Lower lobe of right lung (tissue), 2 donors: ENCODE results near the gene TMEM59. TPM values are rescaled to one million over a fixed set of nuclear protein-coding genes. Genes with fewer than 3 reads are reported as not detected.

Experiments
- ATAC-seq, 2 donors: fragments of 200-7000 bp; cut with Tn5 transposase; one replicate each; pipeline ENCODE4 v1.9.1; 2020 to 2022; ENCODE audit warnings: mild to moderate bottlenecking in 2 of 2, moderate library complexity in 2 of 2
- DNase-seq: peaks from one replicate; pipeline ENCODE4 v3.0.0-alpha.2; 2020
- H3K27ac ChIP-seq: fragments of 200-600 bp; one replicate; pipeline ENCODE4 v1.8.0; 2022
- H3K27me3 ChIP-seq: fragments of 200-600 bp; one replicate; pipeline ENCODE4 v1.8.0; 2022; ENCODE audit warnings: low read depth
- H3K36me3 ChIP-seq: fragments of 200-600 bp; one replicate; pipeline ENCODE4 v1.8.0; 2022; ENCODE audit warnings: mild to moderate bottlenecking
- H3K4me1 ChIP-seq: fragments of 200-600 bp; one replicate; pipeline ENCODE4 v1.8.0; 2022
- H3K4me3 ChIP-seq: fragments of 200-600 bp; one replicate; pipeline ENCODE4 v1.8.0; 2022; ENCODE audit warnings: mild to moderate bottlenecking
- H3K9me3 ChIP-seq: fragments of 200-600 bp; one replicate; pipeline ENCODE4 v1.8.0; 2022
- intact Hi-C: fragments of 100-400 bp; cut with DNase I; formaldehyde crosslinking; loops from one replicate; pipeline ENCODE4 v1.11.0; 2022
- total RNA-seq: library from RNA; stranded (reverse); fragmentation: NEBNext Ultra II Directional; extraction: Animal tissue kit (Norgen Biotek cat#: 25700); gene quantifications from one replicate; pipeline ENCODE4 v1.2.1, GENCODE V29; 2021
- TF ChIP-seq, protein P1 (sequence below): fragments of 200-600 bp; IDR thresholded peaks from one replicate; pipeline ENCODE4 v1.8.0; 2022; ENCODE audit warnings: antibody characterized with exemption, mild to moderate bottlenecking
- donor health status: DM: no; HTN: yes; CAD: no; lungs with severe emphysema.

The TMEM59 gene
- total RNA-seq, 1 donor from 2014 or later, result 475 TPM

DNA sequence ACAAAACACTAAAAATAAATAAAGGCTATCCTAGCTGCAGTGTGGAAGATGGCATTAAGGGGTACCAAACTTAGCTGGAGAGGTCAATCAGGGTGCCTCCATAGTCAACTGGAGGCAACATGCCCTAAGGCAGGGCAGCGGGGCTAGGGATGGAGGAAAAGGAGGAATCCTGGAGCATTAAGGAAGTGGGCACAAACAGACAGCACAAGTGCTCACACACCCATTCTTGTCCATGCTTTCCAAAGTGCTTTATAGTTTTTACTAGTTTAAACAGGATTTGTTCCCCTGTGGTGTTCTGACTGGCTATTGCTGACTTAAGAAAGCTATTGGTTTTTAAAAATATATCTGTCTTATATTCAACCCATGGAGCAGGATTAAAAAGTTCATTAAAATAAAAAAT, 33.8 kb upstream of the TMEM59 start:
- H3K36me3 ChIP-seq, result peaks cover 4% of the 10 kb centered on the region
- no peak overlapping the region for H3K4me3 ChIP-seq
- intact Hi-C loops, result no loop called here
- H3K9me3 ChIP-seq, result no peaks in the 10 kb centered on the region
- TF ChIP-seq, protein P1, sequence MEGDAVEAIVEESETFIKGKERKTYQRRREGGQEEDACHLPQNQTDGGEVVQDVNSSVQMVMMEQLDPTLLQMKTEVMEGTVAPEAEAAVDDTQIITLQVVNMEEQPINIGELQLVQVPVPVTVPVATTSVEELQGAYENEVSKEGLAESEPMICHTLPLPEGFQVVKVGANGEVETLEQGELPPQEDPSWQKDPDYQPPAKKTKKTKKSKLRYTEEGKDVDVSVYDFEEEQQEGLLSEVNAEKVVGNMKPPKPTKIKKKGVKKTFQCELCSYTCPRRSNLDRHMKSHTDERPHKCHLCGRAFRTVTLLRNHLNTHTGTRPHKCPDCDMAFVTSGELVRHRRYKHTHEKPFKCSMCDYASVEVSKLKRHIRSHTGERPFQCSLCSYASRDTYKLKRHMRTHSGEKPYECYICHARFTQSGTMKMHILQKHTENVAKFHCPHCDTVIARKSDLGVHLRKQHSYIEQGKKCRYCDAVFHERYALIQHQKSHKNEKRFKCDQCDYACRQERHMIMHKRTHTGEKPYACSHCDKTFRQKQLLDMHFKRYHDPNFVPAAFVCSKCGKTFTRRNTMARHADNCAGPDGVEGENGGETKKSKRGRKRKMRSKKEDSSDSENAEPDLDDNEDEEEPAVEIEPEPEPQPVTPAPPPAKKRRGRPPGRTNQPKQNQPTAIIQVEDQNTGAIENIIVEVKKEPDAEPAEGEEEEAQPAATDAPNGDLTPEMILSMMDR, result no peak
- H3K4me1 ChIP-seq, result no peaks in the 10 kb centered on the region
- H3K27ac ChIP-seq, result no peak overlapping the region
- DNase-seq (no peak), ATAC-seq (no peak)
- no peaks in the 10 kb centered on the region for H3K27me3 ChIP-seq

DNA sequence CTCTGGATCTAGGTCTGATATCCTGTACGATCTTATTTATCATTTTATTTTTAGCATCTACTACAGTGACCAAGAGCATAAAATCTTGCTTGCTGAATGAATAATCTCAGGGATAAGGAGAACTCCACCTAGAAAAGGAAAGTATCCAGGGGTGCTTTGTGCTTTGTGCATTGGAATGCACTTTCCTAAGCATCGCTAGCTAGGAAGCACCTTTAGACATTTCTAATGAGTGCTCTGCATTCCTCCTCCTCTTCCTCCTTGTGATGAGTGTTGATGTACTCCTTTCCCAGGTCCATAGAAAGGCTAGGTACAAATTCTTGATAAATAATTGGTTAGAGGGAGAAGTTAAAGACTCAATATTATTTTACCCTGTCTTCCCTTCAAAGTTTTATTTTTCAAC, 31.8 kb upstream of the TMEM59 start:
- Histone ChIP-seq H3K27ac (no peak overlapping the region), H3K4me1 (no peaks in the 10 kb centered on the region), H3K36me3 (peaks cover 2% of the 10 kb centered on the region), H3K27me3 (no peaks in the 10 kb centered on the region), H3K9me3 (no peaks in the 10 kb centered on the region), H3K4me3 (no peak overlapping the region)
- ATAC-seq (no peak), DNase-seq (no peak)
- TF ChIP-seq, protein P1, result no peak
- intact Hi-C loops, result no loop called here

GRCh38 chr1:54081306-54082270, 28.6 kb upstream of the TMEM59 start:
- Histone ChIP-seq H3K36me3 (no peaks in the 10 kb centered on the region), H3K9me3 (no peaks in the 10 kb centered on the region), H3K4me3 (no peak overlapping the region), H3K27ac (no peak overlapping the region), H3K4me1 (no peaks in the 10 kb centered on the region), H3K27me3 (no peaks in the 10 kb centered on the region)
- ATAC-seq (peak; percentile 98 to 99), DNase-seq (peak; percentile 85)
- TF ChIP-seq, protein P1, result peak; percentile 81
- intact Hi-C loops, result no loop called here

DNA sequence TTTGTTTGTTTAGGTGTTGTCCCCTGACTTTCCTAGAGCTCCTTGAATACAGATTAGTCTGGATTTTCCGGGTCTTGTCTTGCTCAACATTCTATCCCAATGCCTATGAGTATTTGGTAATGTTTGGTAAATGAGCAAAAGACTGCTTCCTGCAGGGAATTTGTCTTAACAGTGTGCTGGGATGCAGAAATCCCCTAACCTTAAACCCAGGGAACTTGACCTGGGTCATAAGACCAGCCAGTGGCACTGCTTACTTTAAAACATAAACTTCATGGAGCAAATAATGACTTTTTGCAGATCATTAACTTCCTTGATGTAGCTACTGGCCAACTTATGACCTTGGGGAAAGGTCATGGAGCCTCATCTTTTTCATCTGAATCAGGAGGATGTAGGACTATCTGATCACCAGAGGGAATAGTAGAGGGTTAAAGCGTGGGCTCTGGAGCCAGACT, 27.6 kb upstream of the TMEM59 start:
- no peaks in the 10 kb centered on the region for H3K4me1 ChIP-seq
- H3K4me3 ChIP-seq, result no peak overlapping the region
- TF ChIP-seq, protein P1, result no peak
- intact Hi-C loops, result no loop called here
- H3K27ac ChIP-seq, result no peak overlapping the region
- H3K9me3 ChIP-seq, result no peaks in the 10 kb centered on the region
- DNase-seq (no peak), ATAC-seq (peak in 1 of 2 donors; percentile 16)
- no peaks in the 10 kb centered on the region for H3K27me3 ChIP-seq
- no peaks in the 10 kb centered on the region for H3K36me3 ChIP-seq

DNA sequence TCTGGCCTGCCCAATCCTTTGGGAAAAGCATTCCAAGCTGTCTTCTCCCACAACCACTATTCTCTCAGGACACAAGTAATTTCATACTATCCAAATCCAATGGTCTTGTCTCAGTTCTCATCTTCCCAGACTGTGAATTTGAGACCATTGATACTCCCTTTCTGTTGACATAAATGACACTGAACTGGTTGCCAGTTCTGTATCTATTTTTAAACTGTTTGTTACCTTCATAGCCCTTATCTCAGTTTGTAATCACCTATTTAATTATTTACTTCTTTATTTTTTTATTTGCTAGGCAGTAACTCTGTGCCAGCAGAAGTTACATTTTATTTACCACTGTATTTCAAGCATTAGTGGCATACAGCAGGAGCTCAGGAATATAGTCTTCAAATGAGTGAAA, 24.4 kb upstream of the TMEM59 start:
- Histone ChIP-seq H3K27me3 (no peaks in the 10 kb centered on the region), H3K36me3 (peaks cover 6% of the 10 kb centered on the region), H3K4me1 (no peaks in the 10 kb centered on the region), H3K4me3 (no peak overlapping the region), H3K9me3 (no peaks in the 10 kb centered on the region), H3K27ac (no peak overlapping the region)
- intact Hi-C loops, result no loop called here
- TF ChIP-seq, protein P1, result no peak
- DNase-seq, result no peak
- ATAC-seq, result no peak
